ENCODE data around the gene EHD2.

GRCh38 chr19:47741544-47742140, 28.4 kb downstream of the EHD2 start:
- TF ChIP-seq REST (IDR thresholded peaks at IDR 0.05; ENCODE audit: borderline replicate concordance in 1 of 2, low read depth in 1 of 2, low read length in 2 of 2) (no peak), RFXAP (CRISPR knock-in tag; IDR thresholded peaks at IDR 0.05; ENCODE audit: borderline replicate concordance) (no peak)

Data from HepG2 (cell line).